ENCODE results near the gene CAPN11.

DNA sequence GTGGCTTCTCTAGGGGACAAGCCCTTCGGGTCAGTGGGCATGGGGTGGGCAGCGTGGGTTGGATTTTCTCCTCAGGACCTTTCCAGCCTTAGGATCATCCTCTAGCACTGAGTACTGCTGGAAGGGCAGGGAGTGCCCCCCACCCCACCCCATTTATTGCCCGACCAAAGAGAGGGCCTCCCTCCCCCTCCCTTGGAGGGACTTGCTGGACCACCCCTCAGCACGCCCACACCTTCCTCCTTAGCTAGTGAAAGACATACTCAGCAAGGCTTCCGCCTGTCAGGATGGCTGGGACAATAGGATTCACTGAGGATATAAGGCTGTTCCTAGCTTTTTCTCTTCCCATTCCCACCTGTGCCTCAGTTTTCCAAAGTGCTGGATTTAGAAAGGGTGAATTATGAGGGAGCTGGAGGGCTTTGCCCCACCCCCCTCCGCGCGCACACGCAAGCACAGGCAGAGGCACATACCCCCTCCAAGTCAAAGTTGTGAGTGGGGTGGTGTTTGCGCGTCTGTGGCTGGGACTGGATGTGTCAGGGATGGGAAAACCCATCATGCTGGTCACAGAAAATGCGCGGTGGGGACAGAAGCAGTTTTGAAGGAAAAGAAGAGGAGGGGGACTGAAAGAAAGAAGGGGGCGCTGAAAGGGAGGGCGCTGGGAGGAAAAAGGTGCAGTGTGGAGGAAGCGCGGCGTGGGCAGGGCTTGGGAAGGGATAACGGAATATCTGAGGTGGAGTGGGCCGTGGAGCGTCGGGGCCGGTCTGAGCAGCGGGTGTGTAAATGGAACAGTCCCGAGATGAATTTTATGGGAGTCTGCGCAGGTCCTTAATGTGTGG lies 64.1 kb downstream of the CAPN11 start:
- TF ChIP-seq, protein P1, sequence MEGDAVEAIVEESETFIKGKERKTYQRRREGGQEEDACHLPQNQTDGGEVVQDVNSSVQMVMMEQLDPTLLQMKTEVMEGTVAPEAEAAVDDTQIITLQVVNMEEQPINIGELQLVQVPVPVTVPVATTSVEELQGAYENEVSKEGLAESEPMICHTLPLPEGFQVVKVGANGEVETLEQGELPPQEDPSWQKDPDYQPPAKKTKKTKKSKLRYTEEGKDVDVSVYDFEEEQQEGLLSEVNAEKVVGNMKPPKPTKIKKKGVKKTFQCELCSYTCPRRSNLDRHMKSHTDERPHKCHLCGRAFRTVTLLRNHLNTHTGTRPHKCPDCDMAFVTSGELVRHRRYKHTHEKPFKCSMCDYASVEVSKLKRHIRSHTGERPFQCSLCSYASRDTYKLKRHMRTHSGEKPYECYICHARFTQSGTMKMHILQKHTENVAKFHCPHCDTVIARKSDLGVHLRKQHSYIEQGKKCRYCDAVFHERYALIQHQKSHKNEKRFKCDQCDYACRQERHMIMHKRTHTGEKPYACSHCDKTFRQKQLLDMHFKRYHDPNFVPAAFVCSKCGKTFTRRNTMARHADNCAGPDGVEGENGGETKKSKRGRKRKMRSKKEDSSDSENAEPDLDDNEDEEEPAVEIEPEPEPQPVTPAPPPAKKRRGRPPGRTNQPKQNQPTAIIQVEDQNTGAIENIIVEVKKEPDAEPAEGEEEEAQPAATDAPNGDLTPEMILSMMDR (IDR thresholded peaks at IDR 0.05) = no peak
- TF ChIP-seq POLR2A (IDR thresholded peaks at IDR 0.05) (no peak), POLR2AphosphoS5 (IDR thresholded peaks at IDR 0.05) (no peak), EP300 (IDR thresholded peaks at IDR 0.05) (no peak)
